ENCODE measurements around the gene ALDH1A3.

- TF ChIP-seq, protein P1, sequence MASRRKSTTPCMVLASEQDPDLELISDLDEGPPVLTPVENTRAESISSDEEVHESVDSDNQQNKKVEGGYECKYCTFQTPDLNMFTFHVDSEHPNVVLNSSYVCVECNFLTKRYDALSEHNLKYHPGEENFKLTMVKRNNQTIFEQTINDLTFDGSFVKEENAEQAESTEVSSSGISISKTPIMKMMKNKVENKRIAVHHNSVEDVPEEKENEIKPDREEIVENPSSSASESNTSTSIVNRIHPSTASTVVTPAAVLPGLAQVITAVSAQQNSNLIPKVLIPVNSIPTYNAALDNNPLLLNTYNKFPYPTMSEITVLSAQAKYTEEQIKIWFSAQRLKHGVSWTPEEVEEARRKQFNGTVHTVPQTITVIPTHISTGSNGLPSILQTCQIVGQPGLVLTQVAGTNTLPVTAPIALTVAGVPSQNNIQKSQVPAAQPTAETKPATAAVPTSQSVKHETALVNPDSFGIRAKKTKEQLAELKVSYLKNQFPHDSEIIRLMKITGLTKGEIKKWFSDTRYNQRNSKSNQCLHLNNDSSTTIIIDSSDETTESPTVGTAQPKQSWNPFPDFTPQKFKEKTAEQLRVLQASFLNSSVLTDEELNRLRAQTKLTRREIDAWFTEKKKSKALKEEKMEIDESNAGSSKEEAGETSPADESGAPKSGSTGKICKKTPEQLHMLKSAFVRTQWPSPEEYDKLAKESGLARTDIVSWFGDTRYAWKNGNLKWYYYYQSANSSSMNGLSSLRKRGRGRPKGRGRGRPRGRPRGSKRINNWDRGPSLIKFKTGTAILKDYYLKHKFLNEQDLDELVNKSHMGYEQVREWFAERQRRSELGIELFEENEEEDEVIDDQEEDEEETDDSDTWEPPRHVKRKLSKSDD (CRISPR knock-in tag; IDR thresholded peaks at IDR 0.05; ENCODE audit: low read depth): no peak
- TF ChIP-seq MYC (CRISPR knock-in tag; IDR thresholded peaks at IDR 0.05; ENCODE audit: borderline replicate concordance): no peak
These were observed 569 bp upstream of the ALDH1A3 start for GRCh38 chr15:100879061-100879463.
